Activated naive CD4-positive, alpha-beta T cell treated with anti-CD3 and anti-CD28 coated beads for 36 hours (primary cell): ENCODE data around the gene LLGL1. TPM values are rescaled to one million over a fixed set of nuclear protein-coding genes. Genes with fewer than 3 reads are reported as not detected.

Source experiments
- CTCF ChIA-PET: fragments of 350-600 bp; sonication (Branson Sonifier 250); formaldehyde crosslinking; loops from one replicate; lab custom pipeline; 2021; ENCODE audit warnings: antibody characterized with exemption; lab: Charles Lee
- DNase-seq: peaks from one replicate; pipeline ENCODE4 v3.0.0-alpha.2; 2020
- H3K27ac Mint-ChIP-seq: one replicate; pipeline ENCODE4 v1.8.0; 2021; ENCODE audit warnings: mild to moderate bottlenecking, mixed read lengths
- H3K27me3 Mint-ChIP-seq: one replicate; pipeline ENCODE4 v1.8.0; 2021; ENCODE audit warnings: low read depth, mixed read lengths
- H3K36me3 Mint-ChIP-seq: one replicate; pipeline ENCODE4 v1.8.0; 2021; ENCODE audit warnings: low read depth, mixed read lengths
- H3K4me1 Mint-ChIP-seq: one replicate; pipeline ENCODE4 v1.8.0; 2021; ENCODE audit warnings: low read depth, mixed read lengths
- H3K4me3 Mint-ChIP-seq: one replicate; pipeline ENCODE4 v1.8.0; 2021; ENCODE audit warnings: mild to moderate bottlenecking, moderate library complexity, mixed read lengths
- H3K9me3 Mint-ChIP-seq: one replicate; pipeline ENCODE4 v1.8.0; 2021; ENCODE audit warnings: mixed read lengths
- intact Hi-C: fragments of 100-400 bp; cut with micrococcal nuclease; formaldehyde crosslinking; loops from one replicate; pipeline ENCODE4 v1.15.1; 2023
- total RNA-seq, 2 experiments: library from RNA; stranded (reverse); gene quantifications; one replicate each; pipeline ENCODE4 v1.2.3, GENCODE V29; 2021

Gene LLGL1
- total RNA-seq, 2 experiments from 2014 or later = 14.8 to 15.0 TPM

DNA sequence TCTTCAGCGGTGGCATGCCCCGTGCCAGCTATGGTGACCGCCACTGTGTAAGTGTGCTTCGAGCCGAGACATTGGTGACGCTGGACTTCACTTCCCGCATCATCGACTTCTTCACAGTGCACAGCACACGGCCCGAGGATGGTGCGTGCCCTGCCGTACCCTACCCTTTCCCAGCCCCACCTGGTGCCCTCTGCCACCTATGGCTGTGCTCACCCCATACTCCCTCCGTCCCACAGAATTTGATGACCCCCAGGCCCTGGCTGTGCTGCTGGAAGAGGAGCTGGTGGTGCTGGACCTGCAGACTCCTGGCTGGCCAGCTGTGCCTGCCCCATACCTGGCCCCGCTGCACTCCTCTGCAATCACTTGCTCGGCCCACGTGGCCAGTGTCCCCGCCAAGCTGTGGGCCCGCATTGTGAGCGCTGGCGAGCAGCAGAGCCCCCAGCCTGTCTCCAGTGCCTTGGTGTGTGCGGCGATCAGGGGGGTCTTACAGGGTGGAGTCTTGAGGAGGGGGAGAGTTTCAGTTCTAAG is 9.5 kb downstream of the LLGL1 start:
- no peaks in the 10 kb centered on the region for H3K27me3 Mint-ChIP-seq
- no peaks in the 10 kb centered on the region for H3K9me3 Mint-ChIP-seq
- intact Hi-C loops = no loop called here
- no peak overlapping the region for H3K27ac Mint-ChIP-seq
- no peak overlapping the region for H3K4me3 Mint-ChIP-seq
- DNase-seq = no peak
- H3K36me3 Mint-ChIP-seq = peaks cover 3% of the 10 kb centered on the region
- CTCF ChIA-PET = no interaction called here
- H3K4me1 Mint-ChIP-seq = no peaks in the 10 kb centered on the region

GRCh38 chr17:18235743-18236256 is 10.4 kb downstream of the LLGL1 start:
- CTCF ChIA-PET = no interaction called here
- Mint-ChIP-seq H3K27ac (no peak overlapping the region), H3K4me1 (no peaks in the 10 kb centered on the region), H3K36me3 (peaks cover 3% of the 10 kb centered on the region), H3K9me3 (no peaks in the 10 kb centered on the region), H3K4me3 (no peak overlapping the region), H3K27me3 (no peaks in the 10 kb centered on the region)
- intact Hi-C loops = no loop called here
- DNase-seq = no peak

DNA sequence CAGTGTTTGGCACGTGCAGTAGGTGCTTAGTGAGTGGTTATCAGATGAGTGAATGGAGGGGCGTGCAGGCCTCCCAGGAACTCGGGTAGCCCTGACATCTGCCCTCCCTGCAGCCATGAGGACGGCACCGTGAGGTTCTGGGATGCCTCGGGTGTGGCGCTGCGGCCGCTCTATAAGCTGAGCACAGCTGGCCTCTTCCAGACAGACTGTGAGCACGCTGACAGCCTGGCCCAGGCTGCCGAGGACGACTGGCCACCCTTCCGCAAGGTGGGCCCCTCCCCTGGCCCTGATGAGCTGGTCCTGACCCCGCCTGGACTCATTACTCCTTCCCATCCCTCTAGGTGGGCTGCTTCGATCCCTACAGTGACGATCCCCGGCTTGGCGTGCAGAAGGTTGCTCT is 11.1 kb downstream of the LLGL1 start:
- H3K4me3 Mint-ChIP-seq = no peak overlapping the region
- no peaks in the 10 kb centered on the region for H3K4me1 Mint-ChIP-seq
- no peak overlapping the region for H3K27ac Mint-ChIP-seq
- no peak for DNase-seq
- H3K9me3 Mint-ChIP-seq = no peaks in the 10 kb centered on the region
- no peaks in the 10 kb centered on the region for H3K27me3 Mint-ChIP-seq
- CTCF ChIA-PET = no interaction called here
- peaks cover 3% of the 10 kb centered on the region for H3K36me3 Mint-ChIP-seq
- intact Hi-C loops = no loop called here

DNA sequence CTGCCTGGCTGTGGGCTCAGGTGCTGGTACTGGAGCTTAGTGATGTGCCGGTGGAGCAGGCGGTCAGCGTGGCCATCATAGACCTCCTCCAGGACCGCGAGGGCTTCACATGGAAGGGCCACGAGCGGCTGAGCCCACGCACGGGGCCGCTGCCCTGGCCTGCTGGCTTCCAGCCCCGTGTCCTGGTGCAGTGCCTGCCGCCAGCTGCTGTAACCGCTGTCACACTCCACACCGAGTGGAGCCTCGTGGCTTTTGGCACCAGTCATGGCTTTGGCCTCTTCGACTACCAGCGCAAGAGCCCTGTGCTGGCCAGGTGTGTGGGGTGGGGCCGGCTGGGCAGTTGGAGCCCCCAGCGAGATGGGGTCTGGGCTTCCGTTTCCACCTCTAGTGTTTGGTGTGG is 12.0 kb downstream of the LLGL1 start:
- no peak for DNase-seq
- H3K27ac Mint-ChIP-seq = no peak overlapping the region
- no peaks in the 10 kb centered on the region for H3K27me3 Mint-ChIP-seq
- intact Hi-C loops = no loop called here
- peaks cover 4% of the 10 kb centered on the region for H3K36me3 Mint-ChIP-seq
- no peaks in the 10 kb centered on the region for H3K9me3 Mint-ChIP-seq
- no peak overlapping the region for H3K4me3 Mint-ChIP-seq
- H3K4me1 Mint-ChIP-seq = no peaks in the 10 kb centered on the region
- CTCF ChIA-PET = no interaction called here

DNA sequence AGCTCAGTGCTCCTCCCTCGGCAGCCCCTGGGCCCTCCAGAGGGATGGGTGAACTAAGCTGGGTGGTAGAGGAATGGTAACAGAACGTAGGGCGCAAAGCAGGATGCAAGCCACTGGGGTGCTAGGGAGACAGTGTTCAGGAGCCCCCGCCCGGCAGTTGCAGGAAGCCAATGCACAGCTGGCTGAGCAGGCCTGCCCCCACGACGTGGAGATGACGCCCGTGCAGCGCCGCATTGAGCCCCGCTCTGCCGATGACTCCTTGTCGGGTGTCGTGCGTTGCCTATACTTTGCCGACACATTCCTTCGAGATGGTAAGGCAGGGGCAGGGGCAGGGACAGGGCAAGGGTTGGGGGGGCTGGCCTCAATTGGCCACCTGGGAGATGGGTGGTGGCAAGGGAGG is 12.9 kb downstream of the LLGL1 start:
- Mint-ChIP-seq H3K4me1 (no peaks in the 10 kb centered on the region), H3K27me3 (no peaks in the 10 kb centered on the region), H3K36me3 (peaks cover 4% of the 10 kb centered on the region), H3K27ac (no peak overlapping the region), H3K9me3 (no peaks in the 10 kb centered on the region), H3K4me3 (no peak overlapping the region)
- DNase-seq = no peak
- intact Hi-C loops = no loop called here
- CTCF ChIA-PET = no interaction called here

DNA sequence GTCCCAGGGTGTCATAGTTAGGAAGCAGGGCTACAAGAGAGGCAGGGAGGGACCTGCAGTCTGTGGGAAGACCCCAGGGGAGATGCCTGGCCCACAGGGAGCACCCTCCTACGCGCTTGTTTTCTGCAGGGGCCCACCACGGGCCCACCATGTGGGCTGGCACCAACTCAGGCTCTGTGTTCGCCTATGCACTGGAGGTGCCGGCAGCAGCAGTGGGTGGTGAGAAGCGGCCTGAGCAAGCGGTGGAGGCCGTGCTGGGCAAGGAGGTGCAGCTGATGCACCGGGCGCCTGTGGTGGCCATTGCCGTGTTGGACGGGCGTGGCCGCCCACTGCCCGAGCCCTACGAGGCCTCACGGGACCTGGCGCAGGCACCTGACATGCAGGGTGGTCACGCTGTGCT is 15.0 kb downstream of the LLGL1 start:
- H3K4me1 Mint-ChIP-seq = no peaks in the 10 kb centered on the region
- CTCF ChIA-PET = interaction anchor here (1.2 kb wide), 1 partner anchor 14 kb away, joined by 3 read pairs; no protein-coding TSS in a partner anchor
- H3K27ac Mint-ChIP-seq = no peak overlapping the region
- no peak overlapping the region for H3K4me3 Mint-ChIP-seq
- intact Hi-C loops = no loop called here
- no peaks in the 10 kb centered on the region for H3K27me3 Mint-ChIP-seq
- H3K36me3 Mint-ChIP-seq = peaks cover 6% of the 10 kb centered on the region
- DNase-seq = no peak
- no peaks in the 10 kb centered on the region for H3K9me3 Mint-ChIP-seq

- Mint-ChIP-seq H3K36me3 (peaks cover 6% of the 10 kb centered on the region), H3K9me3 (no peaks in the 10 kb centered on the region), H3K27me3 (no peaks in the 10 kb centered on the region), H3K4me3 (no peak overlapping the region), H3K27ac (no peak overlapping the region), H3K4me1 (no peaks in the 10 kb centered on the region)
- CTCF ChIA-PET = no interaction called here
- no peak for DNase-seq
- intact Hi-C loops = no loop called here
Observed at GRCh38 chr17:18241229-18241871, 15.9 kb downstream of the LLGL1 start.

- intact Hi-C loops = no loop called here
- Mint-ChIP-seq H3K4me1 (no peaks in the 10 kb centered on the region), H3K27ac (no peak overlapping the region), H3K4me3 (no peak overlapping the region), H3K9me3 (no peaks in the 10 kb centered on the region), H3K36me3 (peaks cover 13% of the 10 kb centered on the region), H3K27me3 (no peaks in the 10 kb centered on the region)
- no peak for DNase-seq
- CTCF ChIA-PET = no interaction called here
Observed at GRCh38 chr17:18245038-18245776, 19.8 kb downstream of the LLGL1 start.

- Mint-ChIP-seq H3K4me3 (no peak overlapping the region), H3K36me3 (peaks cover 19% of the 10 kb centered on the region), H3K9me3 (no peaks in the 10 kb centered on the region), H3K27ac (no peak overlapping the region), H3K4me1 (no peaks in the 10 kb centered on the region), H3K27me3 (no peaks in the 10 kb centered on the region)
- DNase-seq = no peak
- CTCF ChIA-PET = no interaction called here
- intact Hi-C loops = no loop called here
Observed at GRCh38 chr17:18246109-18246725, 20.8 kb downstream of the LLGL1 start.

DNA sequence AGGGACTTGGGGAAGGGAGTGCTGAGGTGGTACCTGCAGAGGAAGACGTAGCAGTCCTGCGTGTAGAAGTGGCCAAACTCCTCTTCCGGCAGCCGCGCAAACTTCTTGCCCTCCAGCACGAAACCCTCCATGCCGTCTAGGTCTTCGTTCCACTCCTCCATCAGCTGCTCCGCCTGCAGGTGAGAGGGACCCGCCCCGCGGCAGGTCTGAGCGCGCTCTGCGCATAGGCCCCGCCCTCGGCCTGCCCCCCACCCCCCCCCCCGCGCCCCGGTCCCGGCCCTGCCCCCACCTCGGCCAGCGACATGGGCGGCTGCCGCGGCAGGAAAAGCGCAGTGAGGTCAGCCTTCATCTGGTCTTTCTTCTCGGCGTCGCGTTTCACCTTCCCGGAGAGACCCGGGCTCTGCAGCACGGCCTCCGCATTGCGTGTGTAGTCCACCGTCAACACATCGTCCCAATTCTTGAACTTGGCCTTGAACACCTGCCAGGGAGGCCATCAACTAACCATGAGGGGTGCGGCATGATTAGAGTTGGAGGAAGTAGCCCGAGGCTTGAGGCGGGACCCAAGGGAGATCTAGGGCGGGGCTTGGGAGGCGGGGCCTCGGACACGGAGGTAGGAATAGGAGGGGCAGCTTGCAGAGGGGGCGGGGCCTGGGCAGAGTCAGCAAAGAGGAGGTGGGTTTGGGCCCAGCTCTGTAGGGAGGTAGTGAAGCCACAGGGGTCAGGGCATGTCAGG is 21.6 kb downstream of the LLGL1 start:
- Mint-ChIP-seq H3K36me3 (peaks cover 22% of the 10 kb centered on the region), H3K27me3 (no peaks in the 10 kb centered on the region), H3K27ac (no peak overlapping the region), H3K4me3 (no peak overlapping the region), H3K9me3 (no peaks in the 10 kb centered on the region), H3K4me1 (no peaks in the 10 kb centered on the region)
- intact Hi-C loops = no loop called here
- DNase-seq = peak; percentile 36
- CTCF ChIA-PET = interaction anchor here (0.7 to 1.2 kb wide), 3 partner anchors 58 to 99 kb away, joined by 3 read pairs; no protein-coding TSS in a partner anchor

DNA sequence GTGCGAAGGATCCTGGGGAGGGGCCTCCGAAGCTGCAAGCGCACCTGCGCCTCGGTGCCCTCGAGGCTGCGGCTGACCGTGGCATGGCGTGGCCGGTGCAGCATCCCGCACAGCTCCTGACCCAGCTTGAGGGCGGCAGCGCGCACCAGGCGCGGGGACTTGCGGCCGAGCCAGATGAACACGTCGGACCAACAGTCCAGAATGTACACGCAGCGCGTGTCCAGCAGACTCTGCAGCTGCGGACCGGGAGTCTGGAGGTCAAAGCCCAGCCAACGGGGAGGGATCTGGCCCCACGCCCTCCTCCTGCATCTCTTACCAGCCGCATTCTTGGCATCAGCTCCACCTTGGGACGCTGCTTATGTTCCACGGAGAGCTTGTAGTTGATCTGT is 22.2 kb downstream of the LLGL1 start:
- intact Hi-C loops = loop anchor here (1.0 to 2.0 kb wide), 2 partner anchors 11 to 67 kb away; partner anchors contain the start of genes FLII, SMCR8 and TOP3A
- Mint-ChIP-seq H3K4me3 (no peak overlapping the region), H3K27ac (no peak overlapping the region), H3K27me3 (no peaks in the 10 kb centered on the region), H3K36me3 (peaks cover 22% of the 10 kb centered on the region), H3K4me1 (no peaks in the 10 kb centered on the region), H3K9me3 (no peaks in the 10 kb centered on the region)
- CTCF ChIA-PET = interaction anchor here (0.7 to 1.2 kb wide), 3 partner anchors 59 to 98 kb away, joined by 3 read pairs; no protein-coding TSS in a partner anchor
- no peak for DNase-seq
